ENCODE results near the gene ANKS1B.

DNA sequence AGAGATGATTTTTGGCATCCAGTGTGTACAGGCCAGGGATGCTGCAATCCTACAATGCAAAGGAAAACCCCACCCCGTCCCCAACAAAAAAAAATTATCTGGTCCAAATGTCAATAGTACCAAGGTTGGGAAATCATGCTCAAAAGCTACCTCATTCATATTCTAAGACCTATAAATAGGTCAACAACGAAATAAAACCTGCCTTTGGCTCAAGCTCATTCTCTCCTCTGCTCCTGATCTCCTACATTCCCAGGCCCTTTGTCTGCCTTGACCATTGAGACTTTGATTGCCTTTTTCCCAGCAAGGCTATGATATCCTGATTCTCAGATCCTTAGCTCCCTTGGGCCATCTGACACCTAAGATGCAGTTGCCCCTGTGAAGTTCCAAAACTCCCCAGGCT lies 30.0 kb downstream of the ANKS1B start:
- no peak for TF ChIP-seq POLR2A (IDR thresholded peaks at IDR 0.05; ENCODE audit: low read length)
- no peak for TF ChIP-seq GATA1 (IDR thresholded peaks at IDR 0.05; ENCODE audit: low read depth, low read length)

All from erythroblast (primary cell).